ENCODE data around the gene ADAMTS17. TPM values are rescaled to one million over a fixed set of nuclear protein-coding genes. Genes with fewer than 3 reads are reported as not detected.

Gene ADAMTS17
- total and polyA plus RNA-seq, 4 donors, result 0.28 to 46.9 (median 9.1) TPM

DNA sequence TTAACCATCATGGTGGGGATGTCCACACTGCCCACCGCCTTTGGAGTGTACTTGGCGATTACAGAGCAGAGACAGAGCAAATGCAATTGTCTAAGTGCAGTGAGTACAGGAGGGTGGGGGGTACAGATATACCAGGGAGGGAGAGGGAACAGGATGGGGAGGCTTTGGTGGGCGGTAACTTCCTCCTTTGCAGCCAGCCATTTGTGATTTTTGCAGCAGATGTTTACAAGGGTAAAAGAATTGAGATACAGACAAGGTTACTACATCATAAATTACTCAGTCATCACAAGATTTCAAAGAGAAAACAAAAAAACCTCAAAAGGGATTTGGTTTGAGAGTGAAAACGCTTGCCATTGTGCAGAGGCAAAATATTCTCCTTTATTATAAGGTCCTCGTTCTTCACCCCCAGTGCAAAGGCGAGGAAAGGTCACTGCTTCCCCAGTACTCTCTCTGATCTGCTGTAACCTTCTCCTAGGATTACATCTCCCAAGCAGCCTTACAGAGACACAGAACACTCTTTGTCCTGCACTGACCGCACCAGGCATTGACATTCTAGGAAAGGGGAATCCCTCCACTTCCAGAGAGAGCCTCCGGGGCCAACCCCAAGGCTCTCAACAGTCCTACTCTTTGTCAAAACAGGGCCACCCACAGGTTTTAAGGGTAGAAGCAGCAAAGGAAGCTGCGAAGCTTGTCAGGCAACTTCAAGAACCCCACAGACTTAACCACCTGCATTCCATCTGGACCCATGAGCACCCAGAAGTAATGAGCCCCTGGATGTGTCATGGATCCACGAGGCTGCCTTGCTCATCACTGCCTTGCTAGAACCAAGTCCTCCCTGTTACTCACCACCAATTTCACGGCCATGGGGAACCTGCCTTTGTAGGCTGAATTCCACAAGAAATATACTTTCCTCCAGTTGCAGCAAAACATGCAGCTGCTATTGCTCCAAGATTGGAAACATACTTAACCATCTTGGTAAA lies 117.3 kb downstream of the ADAMTS17 start:
- no peak for DNase-seq (ENCODE audit: low spot score)
- 90% methylated on average over 11 of the region's 11 CpGs for WGBS

DNA sequence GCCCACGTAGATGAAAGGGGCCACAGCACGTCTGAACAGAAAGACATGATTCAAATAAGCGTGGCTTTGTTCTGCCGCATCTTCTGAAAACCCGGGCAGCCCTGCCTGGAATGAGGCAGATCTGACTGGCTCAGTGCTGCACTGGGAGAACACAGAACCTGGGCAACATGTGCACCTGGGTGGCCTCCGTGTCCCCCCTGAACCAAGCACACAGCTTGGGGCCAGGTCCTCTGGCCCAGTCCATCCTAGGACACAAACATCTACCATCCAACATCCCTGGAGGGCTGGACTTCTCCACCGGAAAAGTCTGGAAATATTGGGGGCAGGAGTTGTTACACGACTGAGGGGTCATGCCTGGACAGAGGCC lies 119.4 kb downstream of the ADAMTS17 start:
- no peak for DNase-seq (ENCODE audit: low spot score)
- H3K9ac ChIP-seq (ENCODE audit: low read depth in 1 of 2, low read length in 2 of 2), result no peak overlapping the region

More for the DNA sequence above, 117.3 kb downstream of the ADAMTS17 start:
- Histone ChIP-seq H3K27ac (ENCODE audit: low read depth in 1 of 2, low read length in 2 of 2) (no peak overlapping the region), H3K9ac (ENCODE audit: low read depth in 1 of 2, low read length in 2 of 2) (no peak overlapping the region), H3K36me3 (ENCODE audit: control insufficient read depth in 4 of 4, insufficient read depth in 3 of 4, low read depth in 1 of 4, low read length in 3 of 4) (peaks cover 0 to 2% (median 0%) of the 10 kb centered on the region in 4 donors), H3K4me3 (ENCODE audit: low read depth in 1 of 3, low read length in 3 of 3) (no peak overlapping the region), H3K27me3 (ENCODE audit: control insufficient read depth in 4 of 4, insufficient read depth in 4 of 4, low read length in 3 of 4) (no peaks in the 10 kb centered on the region), H3K4me1 (ENCODE audit: control insufficient read depth in 4 of 4, insufficient read depth in 4 of 4, low read length in 3 of 4) (no peaks in the 10 kb centered on the region), H3K9me3 (ENCODE audit: control insufficient read depth in 4 of 4, low read length in 3 of 4) (no peaks in the 10 kb centered on the region)
- TF ChIP-seq, protein P1, sequence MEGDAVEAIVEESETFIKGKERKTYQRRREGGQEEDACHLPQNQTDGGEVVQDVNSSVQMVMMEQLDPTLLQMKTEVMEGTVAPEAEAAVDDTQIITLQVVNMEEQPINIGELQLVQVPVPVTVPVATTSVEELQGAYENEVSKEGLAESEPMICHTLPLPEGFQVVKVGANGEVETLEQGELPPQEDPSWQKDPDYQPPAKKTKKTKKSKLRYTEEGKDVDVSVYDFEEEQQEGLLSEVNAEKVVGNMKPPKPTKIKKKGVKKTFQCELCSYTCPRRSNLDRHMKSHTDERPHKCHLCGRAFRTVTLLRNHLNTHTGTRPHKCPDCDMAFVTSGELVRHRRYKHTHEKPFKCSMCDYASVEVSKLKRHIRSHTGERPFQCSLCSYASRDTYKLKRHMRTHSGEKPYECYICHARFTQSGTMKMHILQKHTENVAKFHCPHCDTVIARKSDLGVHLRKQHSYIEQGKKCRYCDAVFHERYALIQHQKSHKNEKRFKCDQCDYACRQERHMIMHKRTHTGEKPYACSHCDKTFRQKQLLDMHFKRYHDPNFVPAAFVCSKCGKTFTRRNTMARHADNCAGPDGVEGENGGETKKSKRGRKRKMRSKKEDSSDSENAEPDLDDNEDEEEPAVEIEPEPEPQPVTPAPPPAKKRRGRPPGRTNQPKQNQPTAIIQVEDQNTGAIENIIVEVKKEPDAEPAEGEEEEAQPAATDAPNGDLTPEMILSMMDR (IDR thresholded peaks at IDR 0.05; ENCODE audit: low read depth, low read length, missing input control), result no peak
- TF ChIP-seq RAD21 (IDR thresholded peaks at IDR 0.05) (no peak), HNF4G (IDR thresholded peaks at IDR 0.05) (no peak), RXRA (IDR thresholded peaks at IDR 0.05) (no peak), JUND (IDR thresholded peaks at IDR 0.05) (no peak)
- TF ChIP-seq, protein P2, sequence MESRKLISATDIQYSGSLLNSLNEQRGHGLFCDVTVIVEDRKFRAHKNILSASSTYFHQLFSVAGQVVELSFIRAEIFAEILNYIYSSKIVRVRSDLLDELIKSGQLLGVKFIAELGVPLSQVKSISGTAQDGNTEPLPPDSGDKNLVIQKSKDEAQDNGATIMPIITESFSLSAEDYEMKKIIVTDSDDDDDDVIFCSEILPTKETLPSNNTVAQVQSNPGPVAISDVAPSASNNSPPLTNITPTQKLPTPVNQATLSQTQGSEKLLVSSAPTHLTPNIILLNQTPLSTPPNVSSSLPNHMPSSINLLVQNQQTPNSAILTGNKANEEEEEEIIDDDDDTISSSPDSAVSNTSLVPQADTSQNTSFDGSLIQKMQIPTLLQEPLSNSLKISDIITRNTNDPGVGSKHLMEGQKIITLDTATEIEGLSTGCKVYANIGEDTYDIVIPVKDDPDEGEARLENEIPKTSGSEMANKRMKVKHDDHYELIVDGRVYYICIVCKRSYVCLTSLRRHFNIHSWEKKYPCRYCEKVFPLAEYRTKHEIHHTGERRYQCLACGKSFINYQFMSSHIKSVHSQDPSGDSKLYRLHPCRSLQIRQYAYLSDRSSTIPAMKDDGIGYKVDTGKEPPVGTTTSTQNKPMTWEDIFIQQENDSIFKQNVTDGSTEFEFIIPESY (IDR thresholded peaks at IDR 0.05), result no peak
- TF ChIP-seq, protein P3, sequence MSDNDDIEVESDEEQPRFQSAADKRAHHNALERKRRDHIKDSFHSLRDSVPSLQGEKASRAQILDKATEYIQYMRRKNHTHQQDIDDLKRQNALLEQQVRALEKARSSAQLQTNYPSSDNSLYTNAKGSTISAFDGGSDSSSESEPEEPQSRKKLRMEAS (IDR thresholded peaks at IDR 0.05), result no peak

More for the DNA sequence above, 119.4 kb downstream of the ADAMTS17 start:
- Histone ChIP-seq H3K4me1 (ENCODE audit: control insufficient read depth in 4 of 4, insufficient read depth in 4 of 4, low read length in 3 of 4) (peaks cover 0 to 7% (median 5%) of the 10 kb centered on the region in 4 donors), H3K27me3 (ENCODE audit: control insufficient read depth in 4 of 4, insufficient read depth in 4 of 4, low read length in 3 of 4) (no peaks in the 10 kb centered on the region), H3K36me3 (ENCODE audit: control insufficient read depth in 4 of 4, insufficient read depth in 3 of 4, low read depth in 1 of 4, low read length in 3 of 4) (peaks cover 0 to 2% (median 0%) of the 10 kb centered on the region in 4 donors), H3K4me3 (ENCODE audit: low read depth in 1 of 3, low read length in 3 of 3) (no peak overlapping the region), H3K27ac (ENCODE audit: low read depth in 1 of 2, low read length in 2 of 2) (no peak overlapping the region), H3K9me3 (ENCODE audit: control insufficient read depth in 4 of 4, low read length in 3 of 4) (no peaks in the 10 kb centered on the region)
- TF ChIP-seq JUND (IDR thresholded peaks at IDR 0.05), result no peak
- TF ChIP-seq NR2F2 (IDR thresholded peaks at IDR 0.05), result no peak
- TF ChIP-seq RXRA (IDR thresholded peaks at IDR 0.05), result no peak
- TF ChIP-seq TAF1 (conservative IDR thresholded peaks at IDR 0.05), result no peak
- TF ChIP-seq FOXA1 (IDR thresholded peaks at IDR 0.05), result no peak
- TF ChIP-seq FOXA2 (IDR thresholded peaks at IDR 0.05), result no peak
- no peak for TF ChIP-seq EGR1 (IDR thresholded peaks at IDR 0.05; ENCODE audit: low read depth in 2 of 2)
- TF ChIP-seq SP1 (IDR thresholded peaks at IDR 0.05), result no peak
- TF ChIP-seq, protein P1 (IDR thresholded peaks at IDR 0.05; ENCODE audit: low read depth, low read length, missing input control), result no peak
- TF ChIP-seq, protein P4, sequence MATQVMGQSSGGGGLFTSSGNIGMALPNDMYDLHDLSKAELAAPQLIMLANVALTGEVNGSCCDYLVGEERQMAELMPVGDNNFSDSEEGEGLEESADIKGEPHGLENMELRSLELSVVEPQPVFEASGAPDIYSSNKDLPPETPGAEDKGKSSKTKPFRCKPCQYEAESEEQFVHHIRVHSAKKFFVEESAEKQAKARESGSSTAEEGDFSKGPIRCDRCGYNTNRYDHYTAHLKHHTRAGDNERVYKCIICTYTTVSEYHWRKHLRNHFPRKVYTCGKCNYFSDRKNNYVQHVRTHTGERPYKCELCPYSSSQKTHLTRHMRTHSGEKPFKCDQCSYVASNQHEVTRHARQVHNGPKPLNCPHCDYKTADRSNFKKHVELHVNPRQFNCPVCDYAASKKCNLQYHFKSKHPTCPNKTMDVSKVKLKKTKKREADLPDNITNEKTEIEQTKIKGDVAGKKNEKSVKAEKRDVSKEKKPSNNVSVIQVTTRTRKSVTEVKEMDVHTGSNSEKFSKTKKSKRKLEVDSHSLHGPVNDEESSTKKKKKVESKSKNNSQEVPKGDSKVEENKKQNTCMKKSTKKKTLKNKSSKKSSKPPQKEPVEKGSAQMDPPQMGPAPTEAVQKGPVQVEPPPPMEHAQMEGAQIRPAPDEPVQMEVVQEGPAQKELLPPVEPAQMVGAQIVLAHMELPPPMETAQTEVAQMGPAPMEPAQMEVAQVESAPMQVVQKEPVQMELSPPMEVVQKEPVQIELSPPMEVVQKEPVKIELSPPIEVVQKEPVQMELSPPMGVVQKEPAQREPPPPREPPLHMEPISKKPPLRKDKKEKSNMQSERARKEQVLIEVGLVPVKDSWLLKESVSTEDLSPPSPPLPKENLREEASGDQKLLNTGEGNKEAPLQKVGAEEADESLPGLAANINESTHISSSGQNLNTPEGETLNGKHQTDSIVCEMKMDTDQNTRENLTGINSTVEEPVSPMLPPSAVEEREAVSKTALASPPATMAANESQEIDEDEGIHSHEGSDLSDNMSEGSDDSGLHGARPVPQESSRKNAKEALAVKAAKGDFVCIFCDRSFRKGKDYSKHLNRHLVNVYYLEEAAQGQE (IDR thresholded peaks at IDR 0.05), result no peak
- 89% methylated on average over 8 of the region's 8 CpGs for WGBS
